K562 (cell line): ENCODE measurements around the gene SLC26A6. TPM values are rescaled to one million over a fixed set of nuclear protein-coding genes. Genes with fewer than 3 reads are reported as not detected.

Experiments
- ASH1L ChIP-seq: fragments of 450-650 bp; IDR thresholded peaks from 2 replicates; pipeline ENCODE4 v1.6.1; 2018; ENCODE audit warnings: borderline replicate concordance, mild to moderate bottlenecking, low read depth; ENCODE audit not compliant: partially characterized antibody
- FOXJ2 ChIP-seq: fragments of 200-800 bp; sonication (Bioruptor generic); IDR thresholded peaks from 2 replicates; pipeline ENCODE4 v1.6.1; 2016; ENCODE audit warnings: missing genetic modification characterization, missing compliant biosample characterization
- HMGXB4 ChIP-seq: sonication (generic); formaldehyde crosslinking; IDR thresholded peaks from 2 replicates; pipeline ENCODE4 v1.8.1; 2023; ENCODE audit warnings: mild to moderate bottlenecking, missing genetic modification reagents
- PREB ChIP-seq: sonication (generic); formaldehyde crosslinking; IDR thresholded peaks from 2 replicates; pipeline ENCODE4 v1.8.1; 2023; ENCODE audit warnings: mild to moderate bottlenecking, missing genetic modification reagents
- PYGO2 ChIP-seq: fragments of 450-650 bp; IDR thresholded peaks from 2 replicates; pipeline ENCODE4 v1.6.1; 2016; ENCODE audit warnings: mild to moderate bottlenecking, missing genetic modification characterization, moderate library complexity, missing compliant biosample characterization
- SMARCE1 ChIP-seq: fragments of 450-650 bp; IDR thresholded peaks from 2 replicates; pipeline ENCODE4 v1.7.1; 2016; ENCODE audit warnings: mild to moderate bottlenecking
- SOX6 ChIP-seq: fragments of 450-650 bp; IDR thresholded peaks from 2 replicates; pipeline ENCODE4 v1.6.1; 2014; ENCODE audit warnings: mild to moderate bottlenecking
- SRSF9 ChIP-seq: fragments of 200-400 bp; formaldehyde crosslinking; IDR thresholded peaks from 2 replicates; pipeline ENCODE4 v1.6.1; 2017; ENCODE audit warnings: low read depth, low read length, borderline replicate concordance
- THRA ChIP-seq: fragments of 450-650 bp; IDR thresholded peaks from 2 replicates; pipeline ENCODE4 v1.6.1; 2017; ENCODE audit warnings: mild to moderate bottlenecking, moderate library complexity
- ZNF143 ChIP-seq: sonication (generic); formaldehyde crosslinking; IDR thresholded peaks from 2 replicates; pipeline ENCODE4 v1.9.0; 2022; ENCODE audit warnings: mild to moderate bottlenecking, missing genetic modification reagents
- ZNF184 ChIP-seq: sonication (generic); formaldehyde crosslinking; IDR thresholded peaks from 2 replicates; pipeline ENCODE4 v1.5.0; 2020; ENCODE audit warnings: missing genetic modification reagents
- ZNF274 ChIP-seq: IDR thresholded peaks from 2 replicates; pipeline ENCODE4 v1.6.1; 2011; ENCODE audit warnings: low read depth, mild to moderate bottlenecking, low read length, moderate library complexity, borderline replicate concordance
- polyA plus RNA-seq, 8 experiments: library from polyadenylated mRNA; depleted of rRNA in 4 of 8; stranded (reverse) in 5 of 8; unstranded in 3 of 8; fragments of >200 nt; fragmentation: Nextera tagmentation in 2 of 8; fragmentation: Illumina TruSeq in 1 of 8; extraction: Ambion mirVana in 2 of 8; extraction: Trizol in 1 of 8; gene quantifications; 2 replicates each; pipeline versions ENCODE4 v1.2.1 to v1.2.3, GENCODE V29; 2011 to 2014; ENCODE audit warnings: inconsistent platforms in 1 of 8, missing spikeins in 1 of 8
- total RNA-seq, 7 experiments: library from RNA; depleted of rRNA in 6 of 7; stranded (reverse); fragments of >200 nt in 6 of 7; fragmentation: Illumina TruSeq in 2 of 7; extraction: Trizol in 2 of 7; gene quantifications; 2 replicates each; pipeline versions ENCODE4 v1.2.1 to v1.2.3, GENCODE V29; 2011 to 2021; ENCODE audit warnings: low replicate concordance in 1 of 7
- TF ChIP-seq, protein P1 (sequence below): fragments of 450-650 bp; formaldehyde crosslinking; IDR thresholded peaks from 2 replicates; pipeline ENCODE4 v1.4.0; 2022; ENCODE audit warnings: mild to moderate bottlenecking, moderate library complexity
- TF ChIP-seq, protein P2 (sequence below): sonication (generic); formaldehyde crosslinking; IDR thresholded peaks from 2 replicates; pipeline ENCODE4 v1.8.0; 2023; ENCODE audit warnings: missing genetic modification reagents, mild to moderate bottlenecking, borderline replicate concordance
- TF ChIP-seq, protein P3 (sequence below): IDR thresholded peaks from 3 replicates; pipeline ENCODE4 v1.6.1; 2011; ENCODE audit warnings: borderline replicate concordance, mild to moderate bottlenecking; ENCODE audit not compliant: insufficient read length, insufficient read depth

SLC26A6 gene
- total and polyA plus RNA-seq, 9 of the 15 experiments (the other 6 are each of a cell fraction or from before 2014, with no cell fraction given): 2.1 to 27.2 (median 14.8) TPM

DNA sequence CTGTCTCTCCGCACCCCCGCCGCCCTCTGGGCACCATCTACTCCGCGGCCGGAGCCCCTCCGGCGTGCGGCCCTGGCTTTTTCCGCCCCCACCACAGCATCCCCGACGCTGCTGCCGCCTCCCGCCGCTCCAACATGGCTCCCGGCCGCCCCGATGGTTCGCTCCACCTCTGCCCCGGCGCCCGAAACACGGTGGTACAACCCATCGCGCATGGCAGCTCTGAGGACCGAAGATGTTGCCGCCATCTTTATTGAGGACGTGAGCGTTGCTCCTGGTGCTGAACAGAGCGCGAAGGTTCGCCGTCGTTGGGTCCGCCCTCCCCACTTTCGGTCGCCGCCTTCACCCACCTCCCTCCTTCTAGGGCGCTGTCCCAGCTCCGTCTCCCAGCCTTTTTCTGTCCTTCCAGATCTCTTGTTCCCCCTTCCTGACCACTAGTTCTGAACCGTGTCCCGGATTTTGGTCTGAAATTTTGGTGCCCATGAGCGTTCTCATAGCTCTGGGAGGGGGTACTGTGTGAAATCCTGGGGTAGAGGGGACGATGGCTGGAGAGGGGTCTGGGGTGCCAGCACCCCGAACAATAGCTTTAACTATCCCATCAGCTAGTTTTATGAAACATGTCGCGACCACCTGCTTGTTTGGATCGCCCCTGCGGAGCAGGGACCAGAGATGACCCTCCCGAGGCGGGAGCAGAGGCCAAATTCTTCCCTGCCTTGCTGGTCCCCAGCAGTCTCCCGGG lies 27.7 kb upstream of the SLC26A6 start, which contains the start of gene CELSR3 (continued):
- TF ChIP-seq PREB (CRISPR knock-in tag) (no peak), THRA (no peak), FOXJ2 (no peak), SRSF9 (no peak), PYGO2 (no peak), SMARCE1 (no peak), SOX6 (no peak), HMGXB4 (CRISPR knock-in tag) (no peak), ZNF184 (CRISPR knock-in tag) (no peak), ZNF143 (no peak), ZNF274 (no peak), ASH1L (no peak)
- TF ChIP-seq, protein P1, sequence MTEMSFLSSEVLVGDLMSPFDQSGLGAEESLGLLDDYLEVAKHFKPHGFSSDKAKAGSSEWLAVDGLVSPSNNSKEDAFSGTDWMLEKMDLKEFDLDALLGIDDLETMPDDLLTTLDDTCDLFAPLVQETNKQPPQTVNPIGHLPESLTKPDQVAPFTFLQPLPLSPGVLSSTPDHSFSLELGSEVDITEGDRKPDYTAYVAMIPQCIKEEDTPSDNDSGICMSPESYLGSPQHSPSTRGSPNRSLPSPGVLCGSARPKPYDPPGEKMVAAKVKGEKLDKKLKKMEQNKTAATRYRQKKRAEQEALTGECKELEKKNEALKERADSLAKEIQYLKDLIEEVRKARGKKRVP: no peak
- TF ChIP-seq, protein P2, sequence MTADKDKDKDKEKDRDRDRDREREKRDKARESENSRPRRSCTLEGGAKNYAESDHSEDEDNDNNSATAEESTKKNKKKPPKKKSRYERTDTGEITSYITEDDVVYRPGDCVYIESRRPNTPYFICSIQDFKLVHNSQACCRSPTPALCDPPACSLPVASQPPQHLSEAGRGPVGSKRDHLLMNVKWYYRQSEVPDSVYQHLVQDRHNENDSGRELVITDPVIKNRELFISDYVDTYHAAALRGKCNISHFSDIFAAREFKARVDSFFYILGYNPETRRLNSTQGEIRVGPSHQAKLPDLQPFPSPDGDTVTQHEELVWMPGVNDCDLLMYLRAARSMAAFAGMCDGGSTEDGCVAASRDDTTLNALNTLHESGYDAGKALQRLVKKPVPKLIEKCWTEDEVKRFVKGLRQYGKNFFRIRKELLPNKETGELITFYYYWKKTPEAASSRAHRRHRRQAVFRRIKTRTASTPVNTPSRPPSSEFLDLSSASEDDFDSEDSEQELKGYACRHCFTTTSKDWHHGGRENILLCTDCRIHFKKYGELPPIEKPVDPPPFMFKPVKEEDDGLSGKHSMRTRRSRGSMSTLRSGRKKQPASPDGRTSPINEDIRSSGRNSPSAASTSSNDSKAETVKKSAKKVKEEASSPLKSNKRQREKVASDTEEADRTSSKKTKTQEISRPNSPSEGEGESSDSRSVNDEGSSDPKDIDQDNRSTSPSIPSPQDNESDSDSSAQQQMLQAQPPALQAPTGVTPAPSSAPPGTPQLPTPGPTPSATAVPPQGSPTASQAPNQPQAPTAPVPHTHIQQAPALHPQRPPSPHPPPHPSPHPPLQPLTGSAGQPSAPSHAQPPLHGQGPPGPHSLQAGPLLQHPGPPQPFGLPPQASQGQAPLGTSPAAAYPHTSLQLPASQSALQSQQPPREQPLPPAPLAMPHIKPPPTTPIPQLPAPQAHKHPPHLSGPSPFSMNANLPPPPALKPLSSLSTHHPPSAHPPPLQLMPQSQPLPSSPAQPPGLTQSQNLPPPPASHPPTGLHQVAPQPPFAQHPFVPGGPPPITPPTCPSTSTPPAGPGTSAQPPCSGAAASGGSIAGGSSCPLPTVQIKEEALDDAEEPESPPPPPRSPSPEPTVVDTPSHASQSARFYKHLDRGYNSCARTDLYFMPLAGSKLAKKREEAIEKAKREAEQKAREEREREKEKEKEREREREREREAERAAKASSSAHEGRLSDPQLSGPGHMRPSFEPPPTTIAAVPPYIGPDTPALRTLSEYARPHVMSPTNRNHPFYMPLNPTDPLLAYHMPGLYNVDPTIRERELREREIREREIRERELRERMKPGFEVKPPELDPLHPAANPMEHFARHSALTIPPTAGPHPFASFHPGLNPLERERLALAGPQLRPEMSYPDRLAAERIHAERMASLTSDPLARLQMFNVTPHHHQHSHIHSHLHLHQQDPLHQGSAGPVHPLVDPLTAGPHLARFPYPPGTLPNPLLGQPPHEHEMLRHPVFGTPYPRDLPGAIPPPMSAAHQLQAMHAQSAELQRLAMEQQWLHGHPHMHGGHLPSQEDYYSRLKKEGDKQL (CRISPR knock-in tag): no peak
- TF ChIP-seq, protein P3, sequence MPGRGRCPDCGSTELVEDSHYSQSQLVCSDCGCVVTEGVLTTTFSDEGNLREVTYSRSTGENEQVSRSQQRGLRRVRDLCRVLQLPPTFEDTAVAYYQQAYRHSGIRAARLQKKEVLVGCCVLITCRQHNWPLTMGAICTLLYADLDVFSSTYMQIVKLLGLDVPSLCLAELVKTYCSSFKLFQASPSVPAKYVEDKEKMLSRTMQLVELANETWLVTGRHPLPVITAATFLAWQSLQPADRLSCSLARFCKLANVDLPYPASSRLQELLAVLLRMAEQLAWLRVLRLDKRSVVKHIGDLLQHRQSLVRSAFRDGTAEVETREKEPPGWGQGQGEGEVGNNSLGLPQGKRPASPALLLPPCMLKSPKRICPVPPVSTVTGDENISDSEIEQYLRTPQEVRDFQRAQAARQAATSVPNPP: no peak
